ENCODE results near the gene PSMD7.

The PSMD7 gene

DNA sequence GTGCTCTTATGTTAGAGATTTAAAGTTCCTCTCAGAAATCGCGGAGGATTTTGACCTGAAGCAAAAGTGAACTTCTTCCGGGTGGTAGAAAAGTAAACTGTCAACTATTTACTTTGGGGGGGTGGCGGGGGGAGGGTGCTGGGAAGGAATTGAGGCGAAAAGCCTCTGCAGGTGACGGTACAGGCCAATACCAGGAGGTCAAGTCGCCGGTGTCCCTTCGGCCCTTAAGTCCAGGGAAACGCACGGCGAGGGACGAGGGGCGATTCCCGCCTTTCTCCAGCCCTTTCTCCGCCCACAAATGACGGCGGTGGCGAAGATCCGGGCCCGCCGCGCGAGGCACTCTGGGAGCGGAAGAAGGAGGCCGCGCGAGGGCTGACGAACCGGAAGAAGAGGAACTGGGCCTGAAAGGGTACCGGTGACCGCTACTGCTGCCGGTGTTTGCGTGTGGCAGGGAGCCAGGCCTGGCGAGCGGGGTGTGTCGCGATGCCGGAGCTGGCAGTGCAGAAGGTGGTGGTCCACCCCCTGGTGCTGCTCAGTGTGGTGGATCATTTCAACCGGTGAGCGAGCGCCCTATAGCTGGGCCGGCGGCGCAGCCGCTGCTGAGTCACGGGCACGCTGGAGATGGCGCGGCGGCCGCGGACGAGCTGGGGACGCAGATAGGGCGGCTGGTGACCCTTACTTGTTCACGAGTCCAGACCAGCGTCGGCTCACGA lies at the start of gene PSMD7:
TSS of gene PSMD7 (plus strand) at position 383 of the 713 bp plus-strand sequence. CDS start at position 484, 101 bp downstream.
- H3K9me3 ChIP-seq (ENCODE audit: control insufficient read depth, low read length) = peaks cover 5% of the 10 kb centered on the region
- H3K4me1 ChIP-seq (ENCODE audit: control insufficient read depth, insufficient read depth, low read length) = peaks cover 32% of the 10 kb centered on the region
- peaks cover 29% of the 10 kb centered on the region for H3K36me3 ChIP-seq (ENCODE audit: control insufficient read depth, insufficient read depth, low read length, severe bottlenecking)
- peak; percentile 97 for DNase-seq (ENCODE audit: low read depth)
- H3K4me3 ChIP-seq (ENCODE audit: low read length) = peak within 1 kb of the TSS; percentile 95
- H3K9ac ChIP-seq (ENCODE audit: low read length) = peak within 1 kb of the TSS; percentile 99
- no peaks in the 10 kb centered on the region for H3K27me3 ChIP-seq (replicated peaks; ENCODE audit: control insufficient read depth, insufficient read depth, low read length)

DNA sequence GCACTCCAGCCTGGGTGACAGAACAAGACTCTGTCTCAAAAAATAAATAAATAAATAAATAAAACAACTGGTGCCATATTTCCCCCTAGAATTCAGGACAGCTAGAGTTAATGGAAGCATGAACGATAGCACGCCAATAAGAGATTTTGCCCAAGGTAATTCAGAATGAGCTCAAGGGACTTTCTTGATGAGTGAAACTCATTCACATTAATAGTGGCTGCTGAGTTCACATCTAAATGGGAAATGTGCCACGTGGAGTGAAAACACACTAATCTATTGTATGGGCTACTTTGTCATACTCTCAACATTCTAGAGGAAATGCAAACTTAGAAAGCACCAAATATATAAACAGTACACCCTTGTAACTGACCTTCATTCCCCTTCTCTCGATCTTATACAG lies 47.4 kb upstream of the PSMD7 start:
- no peaks in the 10 kb centered on the region for H3K4me1 ChIP-seq (ENCODE audit: control insufficient read depth, insufficient read depth, low read length)

DNA sequence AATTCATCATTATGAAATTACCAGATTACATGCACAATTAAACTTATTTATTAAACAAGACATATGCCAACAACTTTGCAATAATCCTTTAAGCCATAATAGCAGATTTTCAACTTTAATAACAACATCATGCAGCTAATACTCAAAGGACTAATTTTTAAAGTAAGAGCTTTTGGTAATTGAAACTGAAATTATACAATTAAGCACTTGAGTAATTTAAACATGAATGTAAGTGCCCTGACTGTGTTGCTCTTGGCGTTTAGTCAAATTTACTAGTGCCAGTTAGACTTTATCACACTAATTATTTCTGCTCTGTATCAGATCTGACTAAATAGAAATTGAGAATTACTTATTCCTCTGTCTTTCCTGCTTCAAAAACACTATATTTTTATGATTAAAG lies 46.8 kb upstream of the PSMD7 start:
- H3K9me3 ChIP-seq (ENCODE audit: control insufficient read depth, low read length) = no peaks in the 10 kb centered on the region
- H3K36me3 ChIP-seq (ENCODE audit: control insufficient read depth, insufficient read depth, low read length, severe bottlenecking) = no peaks in the 10 kb centered on the region
- H3K4me3 ChIP-seq (ENCODE audit: low read length) = no peak overlapping the region
- DNase-seq (ENCODE audit: low read depth) = no peak
- H3K4me1 ChIP-seq (ENCODE audit: control insufficient read depth, insufficient read depth, low read length) = no peaks in the 10 kb centered on the region
- H3K9ac ChIP-seq (ENCODE audit: low read length) = no peak overlapping the region
- H3K27me3 ChIP-seq (replicated peaks; ENCODE audit: control insufficient read depth, insufficient read depth, low read length) = no peaks in the 10 kb centered on the region

More for the DNA sequence above, 47.4 kb upstream of the PSMD7 start:
- H3K9me3 ChIP-seq (ENCODE audit: control insufficient read depth, low read length) = no peaks in the 10 kb centered on the region
- no peaks in the 10 kb centered on the region for H3K36me3 ChIP-seq (ENCODE audit: control insufficient read depth, insufficient read depth, low read length, severe bottlenecking)
- H3K4me3 ChIP-seq (ENCODE audit: low read length) = no peak overlapping the region
- no peak overlapping the region for H3K9ac ChIP-seq (ENCODE audit: low read length)
- no peaks in the 10 kb centered on the region for H3K27me3 ChIP-seq (replicated peaks; ENCODE audit: control insufficient read depth, insufficient read depth, low read length)
- no peak for DNase-seq (ENCODE audit: low read depth)

DNA sequence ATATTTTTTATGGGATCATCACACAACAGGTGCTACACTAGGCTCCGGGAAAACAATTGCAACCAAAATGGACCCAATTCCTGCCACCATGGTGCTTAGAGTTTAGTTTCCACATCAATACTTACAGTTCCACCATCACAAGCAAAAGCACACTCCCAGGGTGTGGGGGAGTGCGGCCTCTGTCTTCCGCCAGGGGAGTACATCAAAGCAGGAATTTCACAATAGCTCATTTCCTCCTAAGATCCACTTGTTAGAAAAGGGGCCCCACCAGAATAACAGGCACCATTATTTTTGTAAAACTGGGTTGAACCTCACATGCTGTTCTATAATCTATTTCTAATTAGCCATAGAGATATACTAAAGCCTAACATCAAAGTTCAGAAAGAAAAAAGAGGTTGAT lies 44.3 kb upstream of the PSMD7 start:
- Histone ChIP-seq H3K4me1 (ENCODE audit: control insufficient read depth, insufficient read depth, low read length) (no peaks in the 10 kb centered on the region), H3K36me3 (ENCODE audit: control insufficient read depth, insufficient read depth, low read length, severe bottlenecking) (no peaks in the 10 kb centered on the region), H3K4me3 (ENCODE audit: low read length) (no peak overlapping the region), H3K9me3 (ENCODE audit: control insufficient read depth, low read length) (no peaks in the 10 kb centered on the region), H3K9ac (ENCODE audit: low read length) (no peak overlapping the region), H3K27me3 (replicated peaks; ENCODE audit: control insufficient read depth, insufficient read depth, low read length) (no peaks in the 10 kb centered on the region)
- DNase-seq (ENCODE audit: low read depth) = no peak

DNA sequence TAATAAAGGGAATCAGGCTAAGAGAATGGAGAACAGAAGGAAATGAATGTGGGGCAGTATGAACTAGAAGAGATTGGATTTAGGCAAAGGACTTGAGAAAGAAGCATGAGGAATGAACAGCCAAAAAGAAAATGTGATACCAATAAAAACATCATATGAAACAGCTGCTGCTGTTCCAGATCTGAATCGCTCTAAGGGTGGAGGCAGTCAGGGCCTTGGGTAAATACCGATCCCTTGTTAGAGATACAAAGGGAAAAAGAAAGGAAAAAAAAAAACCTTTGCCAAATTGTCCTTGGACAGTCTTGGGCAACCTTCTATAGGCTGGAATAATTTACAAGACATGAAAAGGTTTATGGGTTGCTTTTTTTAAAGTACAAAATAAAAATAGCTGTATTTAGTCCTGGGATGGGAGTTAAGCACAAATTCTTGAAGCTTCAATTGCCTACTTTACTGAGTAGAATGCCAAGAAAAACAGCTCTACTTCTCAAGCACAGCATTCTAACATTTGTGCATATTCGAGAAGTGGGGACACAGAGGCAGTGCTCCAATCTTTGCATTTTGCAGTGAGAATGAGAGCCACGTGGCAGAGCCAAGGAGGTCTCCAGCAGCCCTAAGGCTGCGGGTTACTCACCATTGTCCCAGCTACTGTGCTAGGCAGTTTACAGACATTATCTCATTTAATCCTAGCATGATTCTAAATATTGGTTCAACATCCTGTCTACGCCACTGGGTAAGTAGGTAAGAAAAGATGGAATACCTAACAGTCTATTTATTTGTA lies 43.3 kb upstream of the PSMD7 start:
- Histone ChIP-seq H3K36me3 (ENCODE audit: control insufficient read depth, insufficient read depth, low read length, severe bottlenecking) (no peaks in the 10 kb centered on the region), H3K4me3 (ENCODE audit: low read length) (no peak overlapping the region), H3K9me3 (ENCODE audit: control insufficient read depth, low read length) (no peaks in the 10 kb centered on the region), H3K27me3 (replicated peaks; ENCODE audit: control insufficient read depth, insufficient read depth, low read length) (no peaks in the 10 kb centered on the region), H3K4me1 (ENCODE audit: control insufficient read depth, insufficient read depth, low read length) (no peaks in the 10 kb centered on the region), H3K9ac (ENCODE audit: low read length) (no peak overlapping the region)
- DNase-seq (ENCODE audit: low read depth) = no peak

DNA sequence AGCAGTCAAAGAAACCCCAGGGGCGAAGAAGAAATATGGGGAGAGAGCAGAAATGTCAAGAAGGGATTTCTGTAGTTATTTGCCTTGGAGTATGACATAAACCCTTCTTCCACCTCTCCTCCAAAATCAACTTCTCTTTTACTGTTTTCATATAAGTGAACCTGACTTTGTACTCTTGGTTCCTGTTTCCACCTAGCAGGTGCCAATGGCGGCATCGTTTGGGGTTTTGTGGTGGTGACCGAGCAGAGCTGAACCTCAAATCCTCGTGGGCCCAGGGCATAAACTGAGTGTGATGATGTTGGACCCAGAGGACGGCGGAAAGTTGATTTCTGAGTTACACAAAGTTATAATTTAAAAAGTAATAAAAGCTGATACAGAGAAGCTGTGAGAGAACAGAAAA lies 39.6 kb upstream of the PSMD7 start:
- Histone ChIP-seq H3K27me3 (replicated peaks; ENCODE audit: control insufficient read depth, insufficient read depth, low read length) (no peaks in the 10 kb centered on the region), H3K9ac (ENCODE audit: low read length) (no peak overlapping the region), H3K4me1 (ENCODE audit: control insufficient read depth, insufficient read depth, low read length) (no peaks in the 10 kb centered on the region), H3K4me3 (ENCODE audit: low read length) (no peak overlapping the region), H3K9me3 (ENCODE audit: control insufficient read depth, low read length) (no peaks in the 10 kb centered on the region), H3K36me3 (ENCODE audit: control insufficient read depth, insufficient read depth, low read length, severe bottlenecking) (no peaks in the 10 kb centered on the region)
- no peak for DNase-seq (ENCODE audit: low read depth)

DNA sequence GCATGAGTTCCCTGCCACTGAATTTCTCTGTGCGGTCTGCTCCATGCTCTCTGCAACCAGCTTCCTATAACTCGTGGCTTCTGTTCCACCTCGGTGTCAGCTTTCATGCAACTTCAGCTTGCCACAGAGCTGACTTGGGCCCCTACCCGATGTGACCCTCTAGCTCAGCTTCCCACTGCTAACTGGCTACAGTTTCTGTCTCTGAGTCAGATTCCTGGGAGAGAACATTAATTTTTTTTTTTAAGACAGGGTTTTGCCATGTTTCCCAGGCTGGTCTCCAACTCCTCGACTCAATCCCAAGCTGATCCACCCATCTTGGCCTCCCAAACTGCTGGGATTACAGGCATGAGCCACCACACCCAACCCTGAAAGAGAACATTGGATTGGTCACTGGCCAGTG lies 35.5 kb upstream of the PSMD7 start:
- Histone ChIP-seq H3K27me3 (replicated peaks; ENCODE audit: control insufficient read depth, insufficient read depth, low read length) (no peaks in the 10 kb centered on the region), H3K9me3 (ENCODE audit: control insufficient read depth, low read length) (no peaks in the 10 kb centered on the region), H3K36me3 (ENCODE audit: control insufficient read depth, insufficient read depth, low read length, severe bottlenecking) (no peaks in the 10 kb centered on the region), H3K4me1 (ENCODE audit: control insufficient read depth, insufficient read depth, low read length) (peaks cover 11% of the 10 kb centered on the region), H3K4me3 (ENCODE audit: low read length) (no peak overlapping the region), H3K9ac (ENCODE audit: low read length) (no peak overlapping the region)
- no peak for DNase-seq (ENCODE audit: low read depth)

DNA sequence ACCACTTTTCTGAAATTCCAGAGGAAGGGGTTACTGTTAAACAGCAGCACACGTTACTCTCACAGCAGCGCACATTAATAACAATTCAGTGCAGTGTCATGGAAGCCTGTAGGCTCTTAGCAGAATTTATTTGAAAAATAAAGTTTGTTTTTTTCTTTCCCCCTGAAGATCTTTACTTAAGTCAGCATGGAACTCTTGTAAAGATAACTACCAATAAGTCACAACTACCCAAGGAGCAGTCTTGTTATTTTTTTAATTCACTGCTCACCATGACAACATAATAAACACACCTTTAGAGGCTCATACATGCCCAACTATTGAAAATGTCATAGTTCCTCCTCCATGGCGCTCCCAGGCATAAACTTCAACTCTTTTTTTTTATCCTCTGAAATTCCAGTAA lies 31.8 kb upstream of the PSMD7 start:
- H3K4me1 ChIP-seq (ENCODE audit: control insufficient read depth, insufficient read depth, low read length) = peaks cover 11% of the 10 kb centered on the region
- no peak overlapping the region for H3K4me3 ChIP-seq (ENCODE audit: low read length)
- no peak overlapping the region for H3K9ac ChIP-seq (ENCODE audit: low read length)
- H3K27me3 ChIP-seq (replicated peaks; ENCODE audit: control insufficient read depth, insufficient read depth, low read length) = peaks cover 8% of the 10 kb centered on the region
- no peak for DNase-seq (ENCODE audit: low read depth)
- no peaks in the 10 kb centered on the region for H3K9me3 ChIP-seq (ENCODE audit: control insufficient read depth, low read length)
- no peaks in the 10 kb centered on the region for H3K36me3 ChIP-seq (ENCODE audit: control insufficient read depth, insufficient read depth, low read length, severe bottlenecking)

DNA sequence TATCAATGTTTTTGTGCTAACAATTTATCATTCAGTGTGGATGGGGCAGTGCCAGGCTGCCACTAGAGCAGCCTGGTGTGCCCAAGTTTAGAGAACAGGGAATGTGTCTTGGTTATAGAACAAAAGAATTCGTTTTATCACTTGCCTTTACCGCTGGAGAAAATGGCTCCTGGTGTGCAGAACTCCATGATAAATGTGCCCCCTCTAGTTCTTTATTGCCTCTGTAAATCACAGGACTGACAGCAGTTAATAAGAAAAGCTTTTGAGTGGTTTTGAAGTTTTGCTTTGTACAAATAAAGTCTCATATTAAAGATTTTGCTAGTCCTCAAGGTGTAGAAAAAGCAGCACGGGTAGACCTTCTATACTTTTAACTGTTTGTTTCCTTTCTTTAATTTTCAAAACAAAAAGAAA lies 28.2 kb upstream of the PSMD7 start:
- no peak for DNase-seq (ENCODE audit: low read depth)
- H3K36me3 ChIP-seq (ENCODE audit: control insufficient read depth, insufficient read depth, low read length, severe bottlenecking) = no peaks in the 10 kb centered on the region
- H3K27me3 ChIP-seq (replicated peaks; ENCODE audit: control insufficient read depth, insufficient read depth, low read length) = peaks cover 8% of the 10 kb centered on the region
- H3K4me1 ChIP-seq (ENCODE audit: control insufficient read depth, insufficient read depth, low read length) = peaks cover 11% of the 10 kb centered on the region
- no peak overlapping the region for H3K4me3 ChIP-seq (ENCODE audit: low read length)
- H3K9me3 ChIP-seq (ENCODE audit: control insufficient read depth, low read length) = no peaks in the 10 kb centered on the region
- no peak overlapping the region for H3K9ac ChIP-seq (ENCODE audit: low read length)

DNA sequence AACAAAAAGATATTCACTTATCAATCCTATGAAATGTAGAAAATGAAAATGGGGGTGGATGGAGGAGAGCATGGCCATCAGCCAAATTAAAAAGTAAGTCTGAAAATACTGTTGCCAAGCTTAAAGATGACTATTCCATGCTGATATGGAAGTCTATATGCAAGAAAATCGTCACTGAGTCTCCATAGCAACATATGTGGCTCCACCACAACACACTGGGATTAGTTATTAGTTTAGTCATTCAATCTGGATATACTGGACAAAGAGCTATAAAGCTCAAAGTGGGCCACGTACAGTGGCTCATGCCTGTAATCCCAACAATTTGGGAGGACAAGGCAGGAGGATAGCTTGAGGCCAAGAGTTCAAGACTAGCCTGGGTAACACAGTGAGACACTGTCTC lies 24.7 kb upstream of the PSMD7 start:
- Histone ChIP-seq H3K9ac (ENCODE audit: low read length) (no peak overlapping the region), H3K27me3 (replicated peaks; ENCODE audit: control insufficient read depth, insufficient read depth, low read length) (peaks cover 8% of the 10 kb centered on the region), H3K4me3 (ENCODE audit: low read length) (no peak overlapping the region), H3K9me3 (ENCODE audit: control insufficient read depth, low read length) (no peaks in the 10 kb centered on the region), H3K4me1 (ENCODE audit: control insufficient read depth, insufficient read depth, low read length) (no peaks in the 10 kb centered on the region), H3K36me3 (ENCODE audit: control insufficient read depth, insufficient read depth, low read length, severe bottlenecking) (no peaks in the 10 kb centered on the region)
- no peak for DNase-seq (ENCODE audit: low read depth)

DNA sequence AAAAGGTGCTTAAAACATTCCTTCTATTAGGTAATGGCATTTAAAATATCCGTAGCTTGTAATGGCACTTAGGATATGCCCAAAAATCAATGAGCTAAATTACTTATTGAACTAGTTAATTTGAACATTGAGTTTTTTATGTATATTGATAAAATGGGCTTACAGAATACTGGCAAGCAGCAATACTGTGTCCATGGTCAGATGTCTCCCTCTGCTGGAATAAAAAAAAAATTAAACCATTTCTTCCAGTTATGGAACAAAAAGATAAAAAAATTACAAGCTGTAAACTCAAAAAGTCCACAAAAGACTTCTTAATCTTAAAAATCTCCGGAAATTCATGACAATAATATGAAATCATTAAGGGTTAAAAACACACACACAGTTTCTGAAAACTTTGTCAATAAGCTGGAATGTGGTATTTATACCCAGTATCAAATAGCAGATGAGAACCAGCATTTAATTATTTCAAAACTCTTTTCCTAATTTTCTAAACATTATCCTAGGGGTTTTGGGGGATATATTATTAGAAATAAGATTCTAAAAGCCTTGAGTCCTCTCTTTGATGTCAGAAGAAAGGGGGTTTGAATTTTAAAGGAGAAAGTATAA lies 21.5 kb upstream of the PSMD7 start:
- peak; percentile 57 for DNase-seq (ENCODE audit: low read depth)
- Histone ChIP-seq H3K27me3 (replicated peaks; ENCODE audit: control insufficient read depth, insufficient read depth, low read length) (no peaks in the 10 kb centered on the region), H3K9me3 (ENCODE audit: control insufficient read depth, low read length) (no peaks in the 10 kb centered on the region), H3K9ac (ENCODE audit: low read length) (no peak overlapping the region), H3K36me3 (ENCODE audit: control insufficient read depth, insufficient read depth, low read length, severe bottlenecking) (no peaks in the 10 kb centered on the region), H3K4me1 (ENCODE audit: control insufficient read depth, insufficient read depth, low read length) (no peaks in the 10 kb centered on the region), H3K4me3 (ENCODE audit: low read length) (no peak overlapping the region)
